Aorta (tissue), 5 donors: ENCODE data around the gene COQ10B. TPM values are rescaled to one million over a fixed set of nuclear protein-coding genes. Genes with fewer than 3 reads are reported as not detected.

Source experiments
- ATAC-seq: fragments of 200-7000 bp; cut with Tn5 transposase; one replicate; pipeline ENCODE4 v1.9.1; 2022; ENCODE audit warnings: moderate library complexity; ENCODE audit not compliant: low FRiP score
- DNase-seq, 2 donors: peaks; one replicate each; pipeline ENCODE4 v3.0.0-alpha.2; 2020
- H3K27ac ChIP-seq, 2 donors: one replicate each; pipeline ENCODE4 v1.5.1; 2013; ENCODE audit warnings: low read length in 2 of 2, mild to moderate bottlenecking in 2 of 2, moderate library complexity in 2 of 2, control low read depth in 1 of 2, inconsistent platforms in 1 of 2, low read depth in 1 of 2
- H3K27me3 ChIP-seq, 2 donors: one replicate each; pipeline ENCODE4 v1.6.1; 2013; ENCODE audit warnings: control low read depth in 1 of 2, low read length in 1 of 2, mild to moderate bottlenecking in 1 of 2, moderate library complexity in 1 of 2; ENCODE audit not compliant: insufficient read depth in 2 of 2, control insufficient read depth in 1 of 2
- H3K36me3 ChIP-seq, 2 donors: one replicate each; pipeline ENCODE4 v1.6.1; 2013; ENCODE audit warnings: control low read depth in 1 of 2, low read length in 1 of 2, mild to moderate bottlenecking in 1 of 2; ENCODE audit not compliant: insufficient read depth in 2 of 2, control insufficient read depth in 1 of 2
- H3K4me1 ChIP-seq, 2 donors: one replicate each; pipeline ENCODE4 v1.6.1; 2013; ENCODE audit warnings: low read length in 2 of 2, control low read depth in 1 of 2, mild to moderate bottlenecking in 1 of 2, moderate library complexity in 1 of 2; ENCODE audit not compliant: insufficient read depth in 2 of 2, control insufficient read depth in 1 of 2
- H3K4me3 ChIP-seq, 2 donors: one replicate each; pipeline ENCODE4 v1.5.1; 2013; ENCODE audit warnings: low read length in 2 of 2, control low read depth in 1 of 2, mild to moderate bottlenecking in 1 of 2
- H3K9me3 ChIP-seq: one replicate; pipeline ENCODE4 v1.6.1; 2013; ENCODE audit warnings: mild to moderate bottlenecking, low read length; ENCODE audit not compliant: control insufficient read depth
- WGBS, 2 donors: extraction: QIAGEN DNeasy Blood & Tissue Kit; methylation state at CpG; one replicate each; pipeline ENCODE4 v1.1.7; 2013; 5-methylcytosine and 5-hydroxymethylcytosine counted together
- intact Hi-C, 2 donors: fragments of 100-400 bp; cut with DNase I; formaldehyde crosslinking; loops; one replicate each; pipeline versions ENCODE4 v1.14.2 to v1.15.0; 2022
- long read RNA-seq, 2 donors: library from polyadenylated mRNA; unstranded; transcript quantifications; one replicate each; pipeline ENCODE4 v2.0.0, GENCODE V29; 2020 to 2021
- polyA plus RNA-seq, 2 donors: library from polyadenylated mRNA; stranded (reverse); fragments of 200-250 nt; gene quantifications; one replicate each; pipeline ENCODE4 v1.2.3, GENCODE V29; 2013
- total RNA-seq, 2 donors: library from RNA; stranded (reverse); fragmentation: NEBNext Ultra II Directional; extraction: Animal tissue kit (Norgen Biotek cat#: 25700); gene quantifications; one replicate each; pipeline ENCODE4 v1.2.1, GENCODE V29; 2021
- donor health status: healthy with polysubstance abuse.
- donor health status: Bipolar disorder and iron deficiency.
- donor health status: DM: no; HTN: no; CAD: no.
- donor health status: DM: no; HTN: no; CAD: no.
- donor health status: DM: yes; HTN: yes; CAD: no.

Gene COQ10B
- total RNA-seq: 10 to 100 TPM; 26.0 to 39.8 TPM
- 10 to 100 TPM; 20.0 to 24.0 TPM for polyA plus RNA-seq
- long read RNA-seq, donor 1, transcript COQ10B-203 (4 exons, 879 nt): minor isoform, 6 of 272 reads
- long read RNA-seq, donor 1, transcript COQ10B-201 (5 exons, 2,239 nt): major isoform, 252 of 272 reads
- long read RNA-seq, donor 1, partial matches to known transcripts: 11 of 272 reads
- long read RNA-seq, donor 1, other reads (novel, unspliced or antisense): 3 of 272 reads
- long read RNA-seq, donor 2, transcript COQ10B-201 (5 exons, 2,239 nt): major isoform, 30 of 35 reads
- long read RNA-seq, donor 2, partial matches to known transcripts: 1 of 35 reads
- long read RNA-seq, donor 2, other reads (novel, unspliced or antisense): 4 of 35 reads

DNA sequence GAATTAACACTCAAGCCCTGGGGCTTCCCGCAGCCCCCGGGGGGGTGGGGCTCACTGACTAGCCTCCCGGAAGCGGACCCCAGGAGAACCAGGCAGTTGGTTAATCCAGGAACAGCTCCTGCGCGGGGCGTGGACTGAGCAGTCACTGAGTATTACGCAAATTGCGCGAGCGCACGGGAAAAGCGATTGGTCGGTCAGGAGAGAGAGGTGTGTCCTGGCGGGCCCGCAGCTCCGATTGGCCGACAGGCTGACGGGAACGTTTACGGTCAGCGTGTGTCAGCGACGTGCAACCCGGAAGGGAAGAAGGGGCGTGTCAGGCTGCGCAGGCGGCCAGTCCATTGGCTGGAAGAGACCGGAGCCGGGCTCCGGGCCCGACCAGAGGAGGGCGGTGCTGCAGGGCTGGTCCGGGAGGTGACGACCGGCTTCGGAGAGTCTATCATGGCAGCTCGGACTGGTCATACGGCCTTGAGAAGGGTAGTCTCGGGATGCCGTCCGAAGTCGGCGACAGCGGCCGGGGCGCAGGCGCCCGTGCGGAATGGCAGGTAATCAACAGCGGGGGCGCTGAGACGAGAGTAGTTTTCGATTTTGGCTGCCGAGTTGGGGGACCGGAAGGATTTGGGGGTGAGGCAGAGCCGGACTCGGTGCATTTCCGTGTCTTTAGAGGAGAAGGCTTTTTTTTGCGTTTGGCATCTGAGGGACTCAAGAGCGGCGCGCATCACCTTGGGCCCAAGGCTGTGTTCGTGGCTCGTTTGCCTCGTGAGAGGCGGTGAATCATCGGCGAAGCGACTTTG lies at the start of gene COQ10B:
COQ10B (plus strand) TSS at position 430 of the 791 bp plus-strand sequence; CDS start at position 439, 9 bp downstream.
- H3K9me3 ChIP-seq: no peaks in the 10 kb centered on the region
- no peaks in the 10 kb centered on the region for H3K36me3 ChIP-seq
- WGBS, 2 donors: 0% methylated on average over 70 of the region's 70 CpGs
- no peaks in the 10 kb centered on the region for H3K27me3 ChIP-seq
- peak; percentile 99 for ATAC-seq
- peak; percentile 100 for DNase-seq
- peak within 1 kb of the TSS; percentile 77 to 94 for H3K27ac ChIP-seq
- intact Hi-C loops: loop anchor here in 1 of 2 donors (1.0 to 10.0 kb wide), 3 partner anchors 18 to 251 kb away; partner anchors contain the start of genes HSPE1, MARS2 and SF3B1
- H3K4me3 ChIP-seq: peak within 1 kb of the TSS; percentile 53 to 75
- no peaks in the 10 kb centered on the region for H3K4me1 ChIP-seq

DNA sequence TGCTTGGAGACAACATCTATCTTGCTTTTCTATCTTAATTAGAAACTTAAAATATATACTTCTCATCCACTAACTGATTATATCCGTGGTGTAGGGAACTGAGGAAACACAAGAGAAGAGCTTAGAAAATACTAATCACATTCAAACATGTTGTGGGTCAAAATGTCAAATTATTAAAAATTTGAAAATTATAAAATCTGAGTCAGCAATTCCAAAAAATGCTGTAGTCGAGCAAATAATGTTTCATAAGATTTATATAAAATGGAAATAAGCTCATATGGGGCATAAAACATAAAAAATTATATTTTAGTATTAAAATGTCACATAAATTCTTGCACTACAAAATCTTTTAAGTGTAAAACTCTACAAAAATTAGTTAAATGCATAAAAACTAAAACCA lies 47.8 kb upstream of the COQ10B start:
- DNase-seq (no peak), ATAC-seq (no peak)
- intact Hi-C loops: no loop called here
- Histone ChIP-seq H3K4me3 (no peak overlapping the region), H3K9me3 (no peaks in the 10 kb centered on the region), H3K4me1 (no peaks in the 10 kb centered on the region), H3K27me3 (no peaks in the 10 kb centered on the region), H3K36me3 (peaks cover 14% of the 10 kb centered on the region in 2 donors), H3K27ac (no peak overlapping the region)
- WGBS, 2 donors: 75 to 79% methylated on average over 2 of the region's 2 CpGs

DNA sequence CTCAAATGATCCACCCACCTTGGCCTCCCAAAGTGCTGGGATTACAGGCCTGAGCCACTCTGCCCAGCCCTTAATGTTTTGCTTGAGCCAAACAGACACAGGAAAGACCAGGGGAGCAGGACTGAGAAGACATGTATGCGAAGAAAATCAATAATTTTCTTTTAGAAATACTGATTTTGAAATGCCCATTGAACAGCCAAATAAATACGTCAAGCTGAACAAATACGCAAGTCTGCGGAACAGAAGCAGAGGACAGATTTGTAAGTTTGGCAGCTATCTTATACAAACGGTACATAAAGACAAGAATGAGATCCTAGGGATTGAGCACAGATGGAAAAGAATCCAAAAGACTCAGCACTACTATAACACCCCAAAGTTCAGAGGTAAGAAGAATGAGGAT lies 39.3 kb upstream of the COQ10B start:
- WGBS, 2 donors: 82 to 83% methylated on average over 5 of the region's 5 CpGs
- DNase-seq (no peak), ATAC-seq (no peak)
- H3K27ac ChIP-seq: no peak overlapping the region
- H3K4me3 ChIP-seq: no peak overlapping the region
- H3K27me3 ChIP-seq: no peaks in the 10 kb centered on the region
- H3K9me3 ChIP-seq: no peaks in the 10 kb centered on the region
- H3K36me3 ChIP-seq: peaks cover 8 to 14% of the 10 kb centered on the region in 2 donors
- intact Hi-C loops: loop anchor here (10.0 kb wide), 2 partner anchors 61 to 81 kb away; partner anchors contain the start of gene HSPD1 (in 1 of the 2)
- H3K4me1 ChIP-seq: no peaks in the 10 kb centered on the region

DNA sequence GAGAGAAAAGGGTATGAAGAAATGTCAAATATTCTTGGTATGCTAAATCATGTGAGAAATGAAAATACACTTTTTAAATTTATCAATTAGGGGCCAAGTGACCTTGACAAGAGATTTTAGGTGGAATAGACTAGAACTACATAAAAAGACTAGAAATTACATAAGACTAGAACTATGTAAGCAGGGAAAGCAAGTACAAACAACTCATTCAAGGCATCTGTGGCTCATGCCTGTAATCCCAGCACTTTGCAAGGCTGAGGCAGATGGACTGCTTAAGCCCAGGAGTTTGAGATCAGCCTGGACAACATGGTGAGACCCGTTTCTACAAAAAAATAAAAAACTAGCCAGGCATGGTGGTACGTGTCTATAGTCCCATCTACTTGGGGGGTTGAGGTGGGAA lies 38.8 kb upstream of the COQ10B start:
- H3K4me3 ChIP-seq: no peak overlapping the region
- no peaks in the 10 kb centered on the region for H3K27me3 ChIP-seq
- peaks cover 8 to 14% of the 10 kb centered on the region in 2 donors for H3K36me3 ChIP-seq
- DNase-seq (no peak), ATAC-seq (no peak)
- no peaks in the 10 kb centered on the region for H3K9me3 ChIP-seq
- intact Hi-C loops: loop anchor here (10.0 kb wide), 2 partner anchors 60 to 80 kb away; partner anchors contain the start of gene HSPD1 (in 1 of the 2)
- no peaks in the 10 kb centered on the region for H3K4me1 ChIP-seq
- H3K27ac ChIP-seq: no peak overlapping the region
- WGBS, 2 donors: 55 to 68% methylated on average over 2 of the region's 2 CpGs

DNA sequence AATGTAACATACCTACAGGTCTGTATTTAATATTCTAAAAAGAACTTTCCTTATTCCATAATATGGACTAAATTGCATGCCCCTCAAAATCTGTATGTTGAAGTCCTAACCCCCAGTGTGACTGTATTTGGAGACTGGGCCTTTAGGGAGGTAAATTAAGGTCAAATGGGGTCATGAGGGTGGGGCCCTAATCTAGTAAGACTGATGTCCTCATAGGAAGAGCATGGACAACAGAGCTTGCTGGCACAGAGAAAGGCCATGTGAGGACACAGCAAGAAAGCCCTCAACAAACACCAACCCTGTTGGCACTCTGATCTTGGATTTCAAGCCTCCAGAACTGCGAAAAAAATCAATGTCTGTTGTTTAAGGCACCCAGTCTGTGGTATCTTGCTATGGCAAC lies 37.1 kb upstream of the COQ10B start:
- Histone ChIP-seq H3K9me3 (no peaks in the 10 kb centered on the region), H3K4me3 (no peak overlapping the region), H3K27me3 (no peaks in the 10 kb centered on the region), H3K36me3 (peaks cover 5 to 8% of the 10 kb centered on the region in 2 donors), H3K27ac (no peak overlapping the region), H3K4me1 (no peaks in the 10 kb centered on the region)
- WGBS, 2 donors: 95 to 100% methylated on average over 1 of the region's 1 CpG
- DNase-seq (no peak), ATAC-seq (no peak)
- intact Hi-C loops: loop anchor here (10.0 kb wide), 2 partner anchors 59 to 79 kb away; partner anchors contain the start of gene HSPD1 (in 1 of the 2)

DNA sequence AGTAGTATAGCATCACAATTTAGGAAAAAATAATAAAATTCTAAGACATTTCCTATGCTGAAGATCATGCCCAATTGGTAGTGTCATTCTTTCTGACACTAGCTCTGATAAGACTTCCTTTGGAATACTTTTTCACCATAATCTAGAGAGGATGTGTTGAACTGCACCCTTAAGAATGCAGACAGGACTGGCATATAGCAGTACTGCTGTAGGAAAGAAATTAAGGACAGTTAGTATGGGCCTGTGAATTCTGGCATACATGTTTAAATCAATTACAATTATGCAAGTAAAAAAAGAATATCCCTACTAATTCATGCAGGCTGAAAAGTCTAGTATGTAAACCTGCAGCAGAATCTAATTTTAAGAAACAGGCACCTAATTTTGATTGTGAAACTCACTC lies 33.9 kb upstream of the COQ10B start:
- Histone ChIP-seq H3K36me3 (peaks cover 3 to 4% of the 10 kb centered on the region in 2 donors), H3K9me3 (no peaks in the 10 kb centered on the region), H3K4me3 (no peak overlapping the region), H3K27ac (no peak overlapping the region), H3K4me1 (no peaks in the 10 kb centered on the region), H3K27me3 (no peaks in the 10 kb centered on the region)
- DNase-seq: no peak
- no peak for ATAC-seq
- intact Hi-C loops: loop anchor here (10.0 kb wide), 2 partner anchors 55 to 75 kb away; partner anchors contain the start of gene HSPD1 (in 1 of the 2)

DNA sequence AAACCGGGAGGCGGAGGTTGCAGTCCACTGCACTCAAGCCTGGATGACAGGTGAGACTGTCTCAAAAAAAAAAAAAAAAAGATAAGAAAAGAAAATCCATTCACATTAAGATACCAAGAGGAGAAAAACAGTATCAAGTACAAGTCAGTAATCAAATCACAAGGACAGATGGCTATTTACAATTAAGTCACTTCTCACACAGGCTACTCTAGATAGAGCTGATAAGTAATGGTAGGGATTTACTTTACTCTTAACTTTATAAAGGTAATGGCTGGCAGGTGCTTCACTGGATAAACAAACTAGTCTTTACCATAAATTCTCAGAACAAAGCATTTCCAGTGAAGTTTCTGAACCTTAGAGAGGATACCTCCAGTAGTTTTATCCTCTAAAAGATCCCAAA lies 30.0 kb upstream of the COQ10B start:
- Histone ChIP-seq H3K9me3 (no peaks in the 10 kb centered on the region), H3K27me3 (no peaks in the 10 kb centered on the region), H3K36me3 (no peaks in the 10 kb centered on the region), H3K27ac (no peak overlapping the region), H3K4me1 (no peaks in the 10 kb centered on the region), H3K4me3 (no peak overlapping the region)
- intact Hi-C loops: loop anchor here in 1 of 2 donors (10.0 kb wide), 1 partner anchor 351 kb away; no protein-coding TSS in a partner anchor
- DNase-seq (no peak), ATAC-seq (no peak)
- 89 to 92% methylated on average over 2 of the region's 2 CpGs for WGBS, 2 donors

DNA sequence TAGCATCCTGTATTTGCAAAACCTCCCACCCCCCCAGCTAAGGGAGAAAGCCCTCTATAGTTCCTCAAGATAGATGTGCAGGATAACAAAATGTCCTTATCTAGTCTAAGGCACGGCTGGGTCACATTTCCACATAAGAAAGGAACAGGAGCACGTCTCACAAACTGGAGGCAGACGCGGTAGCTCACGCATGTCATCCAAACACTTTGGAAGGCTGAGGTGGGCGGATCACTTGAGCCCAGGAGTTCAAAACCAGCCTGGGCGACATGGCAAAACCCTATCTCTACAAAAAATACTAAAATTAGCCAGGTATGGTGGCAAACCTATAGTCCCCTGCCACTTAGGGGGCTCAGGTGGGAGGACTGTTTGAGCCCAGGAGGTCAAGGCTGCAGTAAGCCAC lies 27.8 kb upstream of the COQ10B start:
- H3K36me3 ChIP-seq: no peaks in the 10 kb centered on the region
- no peak overlapping the region for H3K4me3 ChIP-seq
- ATAC-seq: no peak

More for the DNA sequence above, 27.8 kb upstream of the COQ10B start:
- DNase-seq: no peak
- 38 to 44% methylated on average over 7 of the region's 7 CpGs for WGBS, 2 donors
- intact Hi-C loops: loop anchor here in 1 of 2 donors (10.0 kb wide), 1 partner anchor 349 kb away; no protein-coding TSS in a partner anchor
- Histone ChIP-seq H3K4me1 (peaks cover 0 to 1% of the 10 kb centered on the region in 2 donors), H3K9me3 (no peaks in the 10 kb centered on the region), H3K27me3 (no peaks in the 10 kb centered on the region), H3K27ac (no peak overlapping the region)
